OCI-LY1 (cell line): Measurements from ENCODE around the gene CAMK2D.

Experiments
- EZH2 ChIP-seq: fragments of 200-600 bp; sonication (generic), shearing (Covaris generic); IDR thresholded peaks from 2 replicates; pipeline ENCODE4 v1.8.0; 2017; ENCODE audit warnings: borderline replicate concordance, mixed run types, mild to moderate bottlenecking, antibody characterized with exemption, low read length, moderate library complexity, mixed read lengths
- TF ChIP-seq, protein P1 (sequence below): fragments of 200-600 bp; sonication (generic), shearing (Covaris generic); IDR thresholded peaks from 2 replicates; pipeline ENCODE4 v1.5.1; 2017; ENCODE audit warnings: mild to moderate bottlenecking, antibody characterized with exemption, low read length, moderate library complexity, mixed read lengths

DNA sequence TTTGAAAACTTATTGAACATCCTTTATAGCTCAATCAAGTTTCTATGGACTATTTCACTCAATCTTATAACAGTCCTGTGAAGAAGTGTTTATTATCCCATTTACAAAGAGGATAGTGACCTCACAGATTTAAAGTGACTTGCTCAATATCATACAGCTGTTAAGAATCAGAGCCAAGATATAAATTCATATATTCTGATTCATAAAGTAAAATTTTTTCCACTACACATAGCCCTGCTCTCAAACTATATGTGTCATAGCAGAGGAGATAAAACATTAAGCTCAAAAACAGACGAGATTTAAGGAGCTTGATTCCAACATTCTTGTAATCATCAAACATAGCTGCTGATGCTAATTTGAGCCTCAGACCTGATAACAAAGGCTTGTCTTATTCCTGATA, 226.8 kb downstream of the CAMK2D start:
- TF ChIP-seq, protein P1, sequence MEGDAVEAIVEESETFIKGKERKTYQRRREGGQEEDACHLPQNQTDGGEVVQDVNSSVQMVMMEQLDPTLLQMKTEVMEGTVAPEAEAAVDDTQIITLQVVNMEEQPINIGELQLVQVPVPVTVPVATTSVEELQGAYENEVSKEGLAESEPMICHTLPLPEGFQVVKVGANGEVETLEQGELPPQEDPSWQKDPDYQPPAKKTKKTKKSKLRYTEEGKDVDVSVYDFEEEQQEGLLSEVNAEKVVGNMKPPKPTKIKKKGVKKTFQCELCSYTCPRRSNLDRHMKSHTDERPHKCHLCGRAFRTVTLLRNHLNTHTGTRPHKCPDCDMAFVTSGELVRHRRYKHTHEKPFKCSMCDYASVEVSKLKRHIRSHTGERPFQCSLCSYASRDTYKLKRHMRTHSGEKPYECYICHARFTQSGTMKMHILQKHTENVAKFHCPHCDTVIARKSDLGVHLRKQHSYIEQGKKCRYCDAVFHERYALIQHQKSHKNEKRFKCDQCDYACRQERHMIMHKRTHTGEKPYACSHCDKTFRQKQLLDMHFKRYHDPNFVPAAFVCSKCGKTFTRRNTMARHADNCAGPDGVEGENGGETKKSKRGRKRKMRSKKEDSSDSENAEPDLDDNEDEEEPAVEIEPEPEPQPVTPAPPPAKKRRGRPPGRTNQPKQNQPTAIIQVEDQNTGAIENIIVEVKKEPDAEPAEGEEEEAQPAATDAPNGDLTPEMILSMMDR: no peak
- no peak for TF ChIP-seq EZH2
